Progenitor cell of endocrine pancreas (in vitro differentiated cells): ENCODE results near the gene UBL3. TPM values are rescaled to one million over a fixed set of nuclear protein-coding genes. Genes with fewer than 3 reads are reported as not detected.

Experiments used
- DNase-seq: peaks from one replicate; pipeline ENCODE4 v3.0.0; 2021; ENCODE audit warnings: low spot score; ENCODE audit not compliant: unreplicated experiment
- H3K27ac Mint-ChIP-seq: 2 replicates; pipeline ENCODE4 v1.8.0; 2021; ENCODE audit warnings: mild to moderate bottlenecking, moderate library complexity, mixed read lengths
- H3K27me3 Mint-ChIP-seq: 2 replicates; pipeline ENCODE4 v1.8.0; 2021; ENCODE audit warnings: mixed read lengths
- H3K36me3 Mint-ChIP-seq: 2 replicates; pipeline ENCODE4 v1.8.0; 2022; ENCODE audit warnings: mixed read lengths; ENCODE audit not compliant: insufficient read depth
- H3K4me1 Mint-ChIP-seq: 2 replicates; pipeline ENCODE4 v1.8.0; 2021; ENCODE audit warnings: low read depth, mixed read lengths
- H3K4me3 Mint-ChIP-seq: 2 replicates; pipeline ENCODE4 v1.8.0; 2021; ENCODE audit warnings: low read depth, mild to moderate bottlenecking, moderate library complexity, mixed read lengths
- H3K9me3 Mint-ChIP-seq: 2 replicates; pipeline ENCODE4 v1.8.0; 2021; ENCODE audit warnings: low read depth, mixed read lengths
- CTCF ChIP-seq: fragments of 200-600 bp; sonication (generic); IDR thresholded peaks from one replicate; pipeline ENCODE4 v1.5.0; 2021; ENCODE audit warnings: antibody characterized with exemption, mild to moderate bottlenecking; ENCODE audit not compliant: unreplicated experiment
- total RNA-seq: library from RNA; stranded (reverse); gene quantifications from 2 replicates; pipeline ENCODE4 v1.2.1, GENCODE V29; 2021

Gene UBL3
- total RNA-seq, 1 donor from 2014 or later, result 36.0 TPM

GRCh38 chr13:29858667-29859066 lies 8.2 kb upstream of the UBL3 start:
- Mint-ChIP-seq H3K4me1 (peaks cover 26% of the 10 kb centered on the region), H3K27me3 (no peaks in the 10 kb centered on the region), H3K9me3 (peaks cover 4% of the 10 kb centered on the region), H3K36me3 (no peaks in the 10 kb centered on the region), H3K27ac (no peak overlapping the region), H3K4me3 (no peak overlapping the region)
- no peak for DNase-seq
- no peak for TF ChIP-seq CTCF

- H3K9me3 Mint-ChIP-seq, result peaks cover 4% of the 10 kb centered on the region
- DNase-seq, result no peak
- no peaks in the 10 kb centered on the region for H3K36me3 Mint-ChIP-seq
- H3K4me1 Mint-ChIP-seq, result peaks cover 26% of the 10 kb centered on the region
- no peaks in the 10 kb centered on the region for H3K27me3 Mint-ChIP-seq
- TF ChIP-seq CTCF, result no peak
- H3K27ac Mint-ChIP-seq, result no peak overlapping the region
- H3K4me3 Mint-ChIP-seq, result no peak overlapping the region
These were observed 7.8 kb upstream of the UBL3 start for GRCh38 chr13:29858231-29858630.

GRCh38 chr13:29857085-29857484 lies 6.7 kb upstream of the UBL3 start:
- H3K4me1 Mint-ChIP-seq, result peaks cover 32% of the 10 kb centered on the region
- no peak for TF ChIP-seq CTCF
- peak overlapping the region; percentile 74 for H3K27ac Mint-ChIP-seq
- no peaks in the 10 kb centered on the region for H3K36me3 Mint-ChIP-seq
- DNase-seq, result no peak
- no peaks in the 10 kb centered on the region for H3K9me3 Mint-ChIP-seq
- peak overlapping the region; percentile 17 for H3K4me3 Mint-ChIP-seq
- no peaks in the 10 kb centered on the region for H3K27me3 Mint-ChIP-seq

GRCh38 chr13:29856426-29856825 lies 6.0 kb upstream of the UBL3 start:
- H3K27ac Mint-ChIP-seq, result no peak overlapping the region
- peaks cover 37% of the 10 kb centered on the region for H3K4me1 Mint-ChIP-seq
- no peak overlapping the region for H3K4me3 Mint-ChIP-seq
- H3K9me3 Mint-ChIP-seq, result no peaks in the 10 kb centered on the region
- no peak for TF ChIP-seq CTCF
- H3K36me3 Mint-ChIP-seq, result no peaks in the 10 kb centered on the region
- no peaks in the 10 kb centered on the region for H3K27me3 Mint-ChIP-seq
- no peak for DNase-seq

GRCh38 chr13:29855784-29856183 lies 5.4 kb upstream of the UBL3 start:
- TF ChIP-seq CTCF, result no peak
- no peaks in the 10 kb centered on the region for H3K27me3 Mint-ChIP-seq
- H3K4me3 Mint-ChIP-seq, result no peak overlapping the region
- H3K27ac Mint-ChIP-seq, result peak overlapping the region; percentile 76
- no peaks in the 10 kb centered on the region for H3K9me3 Mint-ChIP-seq
- H3K36me3 Mint-ChIP-seq, result no peaks in the 10 kb centered on the region
- H3K4me1 Mint-ChIP-seq, result peaks cover 42% of the 10 kb centered on the region
- no peak for DNase-seq
